T-helper 9 cell (primary cell): ENCODE data around the gene MAVS.

Experiments
- DNase-seq: peaks from one replicate; pipeline ENCODE4 v3.0.0-alpha.2; 2020
- total RNA-seq, 2 donors: gene quantifications; one replicate each; lab custom pipeline; 2026; lab: John Stamatoyannopoulos, UW

MAVS gene
- total RNA-seq: 93.2 to 158 reads per million in 2 donors

DNA sequence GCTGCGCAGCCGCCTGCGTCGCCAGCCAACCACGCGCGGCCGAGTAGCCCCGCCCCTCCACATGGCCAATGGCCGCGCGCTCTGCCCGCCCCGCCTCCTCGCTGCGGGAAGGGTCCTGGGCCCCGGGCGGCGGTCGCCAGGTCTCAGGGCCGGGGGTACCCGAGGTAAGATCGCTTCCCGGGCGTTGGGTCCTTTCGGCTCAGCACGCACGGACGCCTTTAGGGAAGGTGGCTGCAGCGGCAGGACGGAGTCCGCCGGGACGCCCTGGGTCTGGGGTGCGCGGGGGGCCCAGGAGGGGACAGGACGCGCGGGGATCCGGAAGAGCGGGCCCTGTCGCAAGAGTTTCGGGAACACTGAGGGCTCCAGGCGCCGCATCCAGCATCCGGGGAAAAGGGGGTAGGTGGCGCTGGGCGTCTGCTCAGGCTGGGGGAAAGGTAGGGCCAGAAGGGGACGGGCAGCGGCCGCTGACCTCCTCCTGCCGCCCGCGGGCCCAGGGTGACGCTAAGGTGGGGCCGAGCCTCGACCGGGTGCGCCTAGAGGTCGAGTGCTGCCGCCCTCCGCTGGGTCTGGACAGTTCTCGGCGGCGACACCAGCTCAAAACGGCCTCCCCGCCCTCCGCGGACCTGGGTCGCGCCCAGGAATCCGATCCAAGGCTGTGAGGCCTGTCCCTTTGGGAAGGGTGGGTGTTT is at the start of gene MAVS:
MAVS (plus strand) TSS at position 95 of the 689 bp plus-strand sequence. CDS start 7,791 bp downstream, outside the sequence.
- DNase-seq: peak; percentile 77

- no peak for DNase-seq
Measured at GRCh38 chr20:3797226-3797545, 49.4 kb upstream of the MAVS start.

DNA sequence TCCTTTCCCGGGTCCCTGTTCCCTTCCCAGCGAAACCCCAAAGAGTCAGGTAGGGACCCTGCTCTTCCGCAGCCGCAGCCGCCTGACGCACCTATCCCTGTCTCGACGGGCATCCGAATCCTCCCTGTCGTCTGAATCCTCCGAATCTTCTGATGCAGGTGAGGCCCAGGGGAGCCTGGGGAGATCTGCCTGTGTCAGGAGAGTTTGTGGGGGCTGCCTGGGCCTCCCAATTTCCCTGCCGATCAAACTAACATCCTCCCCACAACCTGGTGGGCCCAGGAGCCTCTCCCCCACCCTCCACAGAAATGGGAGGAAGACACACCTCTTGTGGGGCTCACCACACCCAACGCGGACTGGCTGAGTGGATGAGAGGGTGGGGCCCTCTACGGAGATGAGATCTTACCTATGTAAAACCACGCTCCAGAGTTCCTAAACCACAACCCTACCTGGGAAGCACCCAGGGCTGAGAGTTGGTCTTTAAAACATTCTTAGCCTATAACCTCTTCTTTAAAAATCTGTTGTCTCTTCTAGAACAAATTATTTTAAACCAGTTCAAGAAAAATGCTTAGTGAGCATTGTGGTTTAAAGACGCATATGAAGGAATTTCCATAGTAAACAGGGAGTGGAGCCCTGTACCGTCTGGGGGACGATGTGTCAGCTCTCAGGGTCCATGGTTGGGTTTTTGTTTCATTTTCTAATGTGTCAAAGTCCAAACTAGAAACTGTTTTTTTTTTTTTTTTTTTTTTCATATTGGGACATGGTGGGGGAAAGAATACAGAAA is 48.9 kb upstream of the MAVS start:
- DNase-seq: no peak

DNA sequence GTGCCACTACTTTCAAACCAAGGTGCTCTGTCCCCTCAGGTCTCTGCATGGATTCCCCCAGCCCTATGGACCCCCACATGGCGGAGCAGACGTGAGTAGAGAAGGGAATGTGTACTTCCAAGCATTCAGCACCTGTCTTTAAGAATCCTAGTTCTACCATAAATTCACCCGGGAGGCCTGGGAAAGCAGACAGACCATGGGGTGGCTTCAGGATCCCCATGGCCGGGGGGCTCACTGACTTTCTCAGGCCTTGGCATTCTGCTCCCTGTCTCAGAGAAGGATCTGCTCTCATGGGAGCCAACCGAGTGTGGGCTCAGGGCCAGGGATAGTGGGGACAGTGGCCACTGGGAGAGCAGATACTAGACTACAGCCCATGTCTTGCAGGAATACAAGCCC is 48.3 kb upstream of the MAVS start:
- DNase-seq: no peak

GRCh38 chr20:3798908-3799248 is 47.8 kb upstream of the MAVS start:
- no peak for DNase-seq

- no peak for DNase-seq
Measured at GRCh38 chr20:3800256-3800877, 46.3 kb upstream of the MAVS start.

DNA sequence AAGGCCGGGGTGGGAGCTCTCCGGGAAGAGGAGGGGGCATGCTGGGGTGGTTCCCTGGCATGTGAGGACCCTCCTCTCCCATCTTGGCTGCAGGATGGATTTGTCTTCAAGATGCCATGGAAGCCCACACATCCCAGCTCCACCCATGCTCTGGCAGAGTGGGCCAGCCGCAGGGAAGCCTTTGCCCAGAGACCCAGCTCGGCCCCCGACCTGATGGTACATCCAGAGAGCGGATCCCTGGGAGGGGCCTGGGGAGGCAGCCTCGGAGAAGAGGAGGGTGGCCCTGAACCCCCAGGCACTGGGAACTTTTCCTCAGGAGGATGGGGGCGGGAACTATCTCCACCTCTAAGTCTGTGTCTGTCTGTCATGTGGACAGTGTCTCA is 45.8 kb upstream of the MAVS start:
- no peak for DNase-seq

DNA sequence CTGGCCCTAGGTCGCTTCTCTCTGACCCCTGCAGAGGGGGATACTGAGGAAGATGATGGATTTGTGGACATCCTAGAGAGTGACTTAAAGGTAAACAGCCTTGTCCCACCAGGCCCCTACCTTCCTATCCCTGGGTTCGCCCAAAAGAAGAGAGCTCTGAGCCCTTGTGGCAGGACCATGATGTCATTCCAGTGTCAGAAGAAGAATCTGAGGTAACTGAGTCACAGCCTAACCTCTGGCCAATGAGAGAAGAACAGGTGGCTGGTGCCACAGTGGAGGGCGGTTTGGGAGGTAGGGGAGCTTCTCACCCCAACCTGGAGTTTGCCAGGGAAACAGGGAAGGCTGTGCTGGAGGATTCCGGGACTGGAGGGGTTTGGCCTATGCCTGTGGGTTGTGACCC is 45.3 kb upstream of the MAVS start:
- DNase-seq: no peak

GRCh38 chr20:3801846-3802245 is 44.8 kb upstream of the MAVS start:
- DNase-seq: no peak

- no peak for DNase-seq
Measured at GRCh38 chr20:3802524-3803239, 44.0 kb upstream of the MAVS start.

GRCh38 chr20:3803289-3803688 is 43.3 kb upstream of the MAVS start:
- DNase-seq: no peak

GRCh38 chr20:3803854-3804253 is 42.8 kb upstream of the MAVS start:
- DNase-seq: no peak

DNA sequence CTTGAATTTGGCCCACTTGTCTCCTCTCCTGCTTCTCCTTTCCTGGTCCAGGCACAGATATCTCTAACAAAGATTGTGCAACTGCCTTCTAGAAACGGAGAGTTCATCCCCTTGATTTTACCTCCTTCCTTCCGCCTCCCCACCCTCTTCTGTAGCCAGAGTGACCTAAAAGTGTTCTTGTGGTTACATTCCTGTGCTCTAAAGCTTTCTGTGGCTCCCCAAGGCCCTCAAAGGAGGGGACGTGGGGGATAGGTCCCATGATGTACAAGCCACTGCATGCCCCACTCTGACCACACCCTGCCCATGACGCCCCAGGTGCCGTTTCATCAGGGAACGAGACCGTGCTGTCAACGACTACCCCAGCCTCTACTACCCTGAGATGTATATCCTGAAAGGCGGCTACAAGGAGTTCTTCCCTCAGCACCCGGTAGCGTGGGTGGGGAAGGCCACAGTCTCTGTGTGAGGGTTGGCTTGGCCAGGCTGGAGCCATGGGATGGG is 42.3 kb upstream of the MAVS start:
- DNase-seq: no peak

DNA sequence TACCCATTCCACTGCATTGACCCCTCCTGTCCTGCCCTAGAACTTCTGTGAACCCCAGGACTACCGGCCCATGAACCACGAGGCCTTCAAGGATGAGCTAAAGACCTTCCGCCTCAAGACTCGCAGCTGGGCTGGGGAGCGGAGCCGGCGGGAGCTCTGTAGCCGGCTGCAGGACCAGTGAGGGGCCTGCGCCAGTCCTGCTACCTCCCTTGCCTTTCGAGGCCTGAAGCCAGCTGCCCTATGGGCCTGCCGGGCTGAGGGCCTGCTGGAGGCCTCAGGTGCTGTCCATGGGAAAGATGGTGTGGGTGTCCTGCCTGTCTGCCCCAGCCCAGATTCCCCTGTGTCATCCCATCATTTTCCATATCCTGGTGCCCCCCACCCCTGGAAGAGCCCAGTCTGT is 41.9 kb upstream of the MAVS start:
- DNase-seq: no peak

DNA sequence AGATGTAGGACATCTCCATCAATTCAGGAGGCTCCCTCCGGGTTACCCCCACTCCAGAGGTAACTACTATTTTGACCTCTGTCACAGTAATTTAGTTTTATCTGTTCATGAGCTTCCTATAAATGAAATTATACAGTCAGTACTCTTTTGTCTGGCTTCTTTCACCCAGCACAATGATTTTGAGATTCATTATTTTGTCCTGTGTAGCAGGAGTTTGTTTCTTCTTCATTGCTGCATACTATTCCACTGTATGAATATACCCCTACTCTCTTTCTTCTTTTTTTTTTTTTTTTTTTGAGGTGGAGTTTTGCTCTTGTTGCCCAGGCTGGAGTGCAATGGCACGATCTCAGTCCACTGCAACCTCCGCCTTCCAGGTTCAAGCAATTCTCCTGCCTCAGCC is 38.1 kb upstream of the MAVS start:
- DNase-seq: no peak

DNA sequence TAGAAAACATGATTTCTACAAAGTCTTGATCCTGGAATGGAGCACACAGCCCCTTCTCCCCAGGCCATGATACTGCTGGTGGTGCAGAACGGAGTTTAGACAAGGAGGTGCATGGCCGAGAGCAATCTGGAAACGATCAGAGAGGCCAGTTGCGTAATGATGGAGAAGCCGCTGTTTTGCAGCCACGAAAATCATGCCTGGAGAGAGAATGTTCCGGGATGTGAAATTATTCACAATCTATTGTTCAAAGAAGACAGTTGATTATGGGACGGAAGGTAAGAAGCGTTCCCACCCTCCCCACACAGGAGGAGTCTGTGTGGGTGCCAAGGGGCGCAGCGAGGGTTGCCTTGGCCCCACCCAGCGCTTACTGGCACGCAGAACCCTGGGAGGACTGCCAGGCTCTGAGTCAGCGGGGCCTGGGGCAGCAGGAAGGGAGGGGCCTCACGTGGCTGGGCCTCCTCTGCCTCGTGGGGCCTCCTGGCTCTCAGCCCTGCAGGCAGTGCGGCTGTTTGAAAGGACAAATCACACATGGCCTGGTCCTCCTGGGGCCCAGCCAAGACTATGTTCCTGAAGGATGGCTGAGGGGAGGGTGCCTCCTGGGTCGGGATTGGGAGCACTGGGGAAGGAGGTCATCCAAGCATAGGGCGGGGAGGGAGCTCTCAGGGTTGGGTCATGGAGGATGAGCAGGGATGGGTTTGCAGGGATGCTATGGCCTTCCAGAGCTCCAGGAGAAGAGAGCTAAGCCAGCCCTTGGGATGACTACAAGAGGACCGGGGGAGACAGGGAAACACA is 35.0 kb upstream of the MAVS start:
- peak; percentile 87 for DNase-seq

GRCh38 chr20:3812259-3812681 is 34.4 kb upstream of the MAVS start:
- DNase-seq: no peak

GRCh38 chr20:3812975-3813847 is 33.4 kb upstream of the MAVS start:
- no peak for DNase-seq

DNA sequence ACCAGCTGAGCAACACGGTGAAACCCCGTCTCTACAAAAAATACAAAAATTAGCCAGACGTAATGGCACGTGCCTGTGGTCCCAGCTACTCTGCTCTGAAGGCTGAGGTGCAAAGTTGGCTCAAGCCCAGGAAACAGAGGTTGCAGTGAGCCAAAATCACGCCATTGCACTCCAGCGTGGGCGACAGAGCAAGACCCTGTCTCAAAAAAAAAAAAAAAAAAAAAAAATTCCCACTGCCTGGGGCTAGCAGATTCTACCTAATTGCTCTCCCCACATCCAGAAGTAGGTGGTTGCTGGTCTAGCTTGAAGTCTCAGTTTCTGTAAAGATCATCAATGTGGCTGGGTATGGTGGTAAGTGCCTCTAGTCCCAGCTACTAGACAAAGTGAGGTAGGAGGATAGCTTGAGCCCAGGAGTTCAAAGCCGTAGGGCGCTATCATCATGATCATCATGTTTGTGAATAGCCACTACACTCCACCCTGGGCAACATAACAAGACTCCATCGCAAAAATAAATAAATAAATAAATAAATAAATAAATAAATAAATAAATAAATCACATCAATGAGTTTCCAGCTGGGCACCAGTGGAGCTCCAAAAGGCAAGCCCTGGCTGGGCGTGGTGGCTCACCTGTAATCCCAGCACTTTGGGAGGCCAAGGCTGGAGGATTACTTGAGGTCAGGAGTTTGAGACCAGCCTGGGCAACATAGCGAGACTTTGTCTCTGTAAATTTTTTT is 32.6 kb upstream of the MAVS start:
- DNase-seq: no peak

DNA sequence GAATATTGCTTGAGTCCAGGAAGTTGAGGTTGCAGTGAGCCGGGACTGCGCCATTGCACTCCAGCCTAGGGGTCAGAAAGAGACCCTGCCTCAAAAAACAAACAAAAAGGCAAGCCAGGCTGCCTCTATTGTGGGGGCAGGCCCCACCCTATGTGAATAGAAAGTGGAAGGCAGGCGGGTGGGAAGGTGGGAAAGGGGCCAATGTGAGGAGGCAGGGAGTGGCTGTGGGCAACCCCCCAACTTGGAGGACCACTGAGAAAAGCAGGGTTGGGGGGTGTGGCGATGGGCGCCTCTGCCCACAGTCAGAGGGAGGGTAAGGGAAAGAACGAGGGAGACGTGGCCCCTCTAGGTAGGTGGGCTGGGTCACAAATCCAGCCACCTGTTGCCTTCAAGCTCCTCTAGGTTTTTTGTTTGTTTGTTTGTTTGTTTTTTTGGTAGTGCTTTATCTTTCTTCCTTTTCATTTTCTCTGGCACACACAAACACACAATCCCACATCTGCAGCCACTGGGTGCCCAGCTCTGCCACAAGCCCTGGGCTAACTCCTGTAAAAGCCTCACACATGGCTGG is 31.6 kb upstream of the MAVS start:
- no peak for DNase-seq
